DND-41 (cell line): Measurements from ENCODE around the gene TTC19.

Experiments used
- CTCF ChIP-seq: IDR thresholded peaks from 2 replicates; pipeline ENCODE4 v1.5.1; 2012; ENCODE audit warnings: borderline replicate concordance, low read length, moderate library complexity, mild to moderate bottlenecking; ENCODE audit not compliant: poor library complexity, severe bottlenecking; ENCODE audit errors: extremely low read depth
- EZH2 ChIP-seq: IDR thresholded peaks from 3 replicates; pipeline ENCODE4 v1.6.1; 2012; ENCODE audit warnings: borderline replicate concordance, low read depth, mild to moderate bottlenecking, moderate library complexity, low read length, inconsistent platforms; ENCODE audit not compliant: severe bottlenecking

DNA sequence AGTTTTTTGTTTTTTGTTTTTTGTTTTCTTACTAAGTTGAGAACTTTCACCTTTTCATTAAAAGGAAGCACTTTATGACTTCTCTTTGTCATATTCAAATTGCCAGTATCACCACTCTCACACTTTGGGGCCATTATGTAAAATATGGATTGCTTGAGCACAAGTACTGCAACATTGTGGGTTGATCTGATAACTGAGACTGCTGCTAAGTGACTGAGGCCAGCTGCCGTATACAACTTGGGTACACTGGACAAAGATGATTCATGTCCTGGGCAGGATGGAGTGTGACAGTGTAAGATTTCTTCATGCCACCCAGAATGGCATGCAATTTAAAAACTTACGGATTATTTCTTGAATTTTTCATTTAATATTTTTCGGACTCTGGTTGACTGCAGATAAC is 7.8 kb downstream of the TTC19 start:
- TF ChIP-seq CTCF (no peak), EZH2 (no peak)
